Measurements from ENCODE around the gene TNFSF15.

DNA sequence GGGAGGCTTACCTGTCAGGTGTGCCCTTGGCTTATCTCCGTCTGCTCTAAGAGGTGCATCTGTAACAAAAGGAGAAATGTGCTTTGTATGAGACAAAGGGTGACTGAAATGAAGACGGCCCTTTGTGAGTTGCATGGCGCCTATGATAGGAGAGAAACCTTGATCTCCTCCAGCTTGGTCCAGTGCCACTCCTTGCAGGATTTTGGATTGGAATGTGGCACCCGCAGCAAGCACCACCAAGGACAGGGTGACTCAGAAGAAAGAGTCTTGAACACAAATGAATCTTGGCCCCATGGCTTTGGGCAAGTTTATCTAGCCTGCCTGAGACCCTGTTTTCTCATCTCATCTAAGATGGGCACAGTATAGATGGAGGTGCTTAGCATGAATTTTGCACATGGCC is 13.4 kb downstream of the TNFSF15 start:
- no peak for TF ChIP-seq POLR2A (IDR thresholded peaks at IDR 0.05; ENCODE audit: low read depth, low read length)
- TF ChIP-seq, protein P1, sequence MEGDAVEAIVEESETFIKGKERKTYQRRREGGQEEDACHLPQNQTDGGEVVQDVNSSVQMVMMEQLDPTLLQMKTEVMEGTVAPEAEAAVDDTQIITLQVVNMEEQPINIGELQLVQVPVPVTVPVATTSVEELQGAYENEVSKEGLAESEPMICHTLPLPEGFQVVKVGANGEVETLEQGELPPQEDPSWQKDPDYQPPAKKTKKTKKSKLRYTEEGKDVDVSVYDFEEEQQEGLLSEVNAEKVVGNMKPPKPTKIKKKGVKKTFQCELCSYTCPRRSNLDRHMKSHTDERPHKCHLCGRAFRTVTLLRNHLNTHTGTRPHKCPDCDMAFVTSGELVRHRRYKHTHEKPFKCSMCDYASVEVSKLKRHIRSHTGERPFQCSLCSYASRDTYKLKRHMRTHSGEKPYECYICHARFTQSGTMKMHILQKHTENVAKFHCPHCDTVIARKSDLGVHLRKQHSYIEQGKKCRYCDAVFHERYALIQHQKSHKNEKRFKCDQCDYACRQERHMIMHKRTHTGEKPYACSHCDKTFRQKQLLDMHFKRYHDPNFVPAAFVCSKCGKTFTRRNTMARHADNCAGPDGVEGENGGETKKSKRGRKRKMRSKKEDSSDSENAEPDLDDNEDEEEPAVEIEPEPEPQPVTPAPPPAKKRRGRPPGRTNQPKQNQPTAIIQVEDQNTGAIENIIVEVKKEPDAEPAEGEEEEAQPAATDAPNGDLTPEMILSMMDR (conservative IDR thresholded peaks at IDR 0.05; ENCODE audit: low read depth, low read length): no peak

Data from IMR-90 (cell line).